Lower lobe of right lung (tissue), 2 donors: ENCODE results near the gene PRKG1. TPM values are rescaled to one million over a fixed set of nuclear protein-coding genes. Genes with fewer than 3 reads are reported as not detected.
A peak's percentile ranks its signal among the peaks of the same experiment; 100 is the strongest.

ENCODE experiments used
- ATAC-seq, 2 donors: fragments of 200-7000 bp; cut with Tn5 transposase; one replicate each; pipeline ENCODE4 v1.9.1; 2020 to 2022; ENCODE audit warnings: mild to moderate bottlenecking in 2 of 2, moderate library complexity in 2 of 2
- DNase-seq: peaks from one replicate; pipeline ENCODE4 v3.0.0-alpha.2; 2020
- H3K27ac ChIP-seq: fragments of 200-600 bp; one replicate; pipeline ENCODE4 v1.8.0; 2022
- H3K27me3 ChIP-seq: fragments of 200-600 bp; one replicate; pipeline ENCODE4 v1.8.0; 2022; ENCODE audit warnings: low read depth
- H3K36me3 ChIP-seq: fragments of 200-600 bp; one replicate; pipeline ENCODE4 v1.8.0; 2022; ENCODE audit warnings: mild to moderate bottlenecking
- H3K4me1 ChIP-seq: fragments of 200-600 bp; one replicate; pipeline ENCODE4 v1.8.0; 2022
- H3K4me3 ChIP-seq: fragments of 200-600 bp; one replicate; pipeline ENCODE4 v1.8.0; 2022; ENCODE audit warnings: mild to moderate bottlenecking
- H3K9me3 ChIP-seq: fragments of 200-600 bp; one replicate; pipeline ENCODE4 v1.8.0; 2022
- CTCF ChIP-seq: fragments of 200-600 bp; IDR thresholded peaks from one replicate; pipeline ENCODE4 v1.8.0; 2022; ENCODE audit warnings: antibody characterized with exemption, mild to moderate bottlenecking
- intact Hi-C: fragments of 100-400 bp; cut with DNase I; formaldehyde crosslinking; loops from one replicate; pipeline ENCODE4 v1.11.0; 2022
- total RNA-seq: library from RNA; stranded (reverse); fragmentation: NEBNext Ultra II Directional; extraction: Animal tissue kit (Norgen Biotek cat#: 25700); gene quantifications from one replicate; pipeline ENCODE4 v1.2.1, GENCODE V29; 2021
- donor health status: DM: no; HTN: yes; CAD: no; lungs with severe emphysema.

Gene PRKG1
- total RNA-seq, 1 donor from 2014 or later = 23.6 TPM

- Histone ChIP-seq H3K4me3 (no peak overlapping the region), H3K4me1 (peaks cover 4% of the 10 kb centered on the region), H3K9me3 (no peaks in the 10 kb centered on the region), H3K36me3 (no peaks in the 10 kb centered on the region), H3K27me3 (no peaks in the 10 kb centered on the region), H3K27ac (no peak overlapping the region)
- no peak for TF ChIP-seq CTCF
- DNase-seq (no peak), ATAC-seq (no peak)
- intact Hi-C loops = no loop called here
Observed at GRCh38 chr10:51911723-51912122, 837.4 kb downstream of the PRKG1 start.

GRCh38 chr10:51915031-51915542, 840.8 kb downstream of the PRKG1 start:
- no peaks in the 10 kb centered on the region for H3K9me3 ChIP-seq
- no peaks in the 10 kb centered on the region for H3K4me1 ChIP-seq
- no peak for TF ChIP-seq CTCF
- H3K27me3 ChIP-seq = no peaks in the 10 kb centered on the region
- H3K27ac ChIP-seq = no peak overlapping the region
- intact Hi-C loops = no loop called here
- no peak for ATAC-seq
- H3K36me3 ChIP-seq = no peaks in the 10 kb centered on the region
- H3K4me3 ChIP-seq = no peak overlapping the region
- no peak for DNase-seq

- no peaks in the 10 kb centered on the region for H3K36me3 ChIP-seq
Observed at GRCh38 chr10:51918440-51918839, 844.2 kb downstream of the PRKG1 start.

GRCh38 chr10:51918884-51919325, 844.6 kb downstream of the PRKG1 start:
- intact Hi-C loops = no loop called here
- TF ChIP-seq CTCF = no peak
- Histone ChIP-seq H3K4me3 (no peak overlapping the region), H3K4me1 (no peaks in the 10 kb centered on the region), H3K27ac (peak overlapping the region; percentile 0), H3K36me3 (no peaks in the 10 kb centered on the region), H3K27me3 (no peaks in the 10 kb centered on the region), H3K9me3 (no peaks in the 10 kb centered on the region)
- DNase-seq (no peak), ATAC-seq (no peak)

More at GRCh38 chr10:51918440-51918839, 844.2 kb downstream of the PRKG1 start:
- Histone ChIP-seq H3K4me1 (no peaks in the 10 kb centered on the region), H3K27ac (no peak overlapping the region), H3K27me3 (no peaks in the 10 kb centered on the region), H3K9me3 (no peaks in the 10 kb centered on the region), H3K4me3 (no peak overlapping the region)
- intact Hi-C loops = no loop called here
- ATAC-seq (no peak), DNase-seq (no peak)
- no peak for TF ChIP-seq CTCF

GRCh38 chr10:51920672-51921071, 846.4 kb downstream of the PRKG1 start:
- H3K4me3 ChIP-seq = no peak overlapping the region
- no peaks in the 10 kb centered on the region for H3K27me3 ChIP-seq
- H3K4me1 ChIP-seq = no peaks in the 10 kb centered on the region
- no peak for TF ChIP-seq CTCF
- no peaks in the 10 kb centered on the region for H3K36me3 ChIP-seq
- intact Hi-C loops = no loop called here
- ATAC-seq (no peak), DNase-seq (no peak)
- H3K27ac ChIP-seq = no peak overlapping the region
- no peaks in the 10 kb centered on the region for H3K9me3 ChIP-seq

GRCh38 chr10:51924359-51924758, 850.1 kb downstream of the PRKG1 start:
- H3K4me1 ChIP-seq = no peaks in the 10 kb centered on the region
- TF ChIP-seq CTCF = no peak
- H3K27me3 ChIP-seq = no peaks in the 10 kb centered on the region
- H3K4me3 ChIP-seq = no peak overlapping the region
- DNase-seq = no peak
- H3K36me3 ChIP-seq = no peaks in the 10 kb centered on the region
- intact Hi-C loops = no loop called here
- H3K9me3 ChIP-seq = no peaks in the 10 kb centered on the region
- ATAC-seq = no peak
- no peak overlapping the region for H3K27ac ChIP-seq
